CD4-positive, alpha-beta T cell (primary cell): ENCODE measurements around the gene PLCB1. TPM values are rescaled to one million over a fixed set of nuclear protein-coding genes. Genes with fewer than 3 reads are reported as not detected.

Experiments used
- ATAC-seq: fragments of 200-7000 bp; cut with Tn5 transposase; one replicate; pipeline ENCODE4 v1.10.0; 2022; ENCODE audit warnings: mild to moderate bottlenecking; ENCODE audit not compliant: poor library complexity
- CTCF ChIA-PET: fragments of 350-600 bp; sonication (Branson Sonifier 250); formaldehyde crosslinking; loops from one replicate; lab custom pipeline; 2021; ENCODE audit warnings: antibody characterized with exemption, inconsistent platforms; lab: Charles Lee
- POLR2A ChIA-PET: fragments of 350-600 bp; sonication (Branson Sonifier 250); formaldehyde crosslinking; loops from one replicate; lab custom pipeline; 2021; ENCODE audit warnings: antibody characterized with exemption, inconsistent platforms; lab: Charles Lee
- DNase-seq, 14 experiments: peaks; one replicate each; pipeline ENCODE4 v3.0.0-alpha.2; 2013 to 2020; ENCODE audit warnings: mixed read lengths in 2 of 14
- H3K27ac ChIP-seq, 2 donors: one replicate each; pipeline versions ENCODE4 v1.5.1 to v1.7.0; 2013; ENCODE audit warnings: low read length in 2 of 2, low read depth in 1 of 2, mild to moderate bottlenecking in 1 of 2
- H3K27me3 ChIP-seq, 2 experiments: 1 replicate in 1 of 2; 2 replicates in 1 of 2; pipeline versions ENCODE4 v1.6.1 to v1.7.0; 2013; ENCODE audit warnings: low read length in 2 of 2, control low read depth in 1 of 2, mild to moderate bottlenecking in 1 of 2, moderate library complexity in 1 of 2; ENCODE audit not compliant: insufficient read depth in 2 of 2, control insufficient read depth in 1 of 2
- H3K36me3 ChIP-seq: one replicate; pipeline ENCODE4 v1.6.1; 2013; ENCODE audit warnings: low read length, control low read depth; ENCODE audit not compliant: insufficient read depth
- H3K4me1 ChIP-seq: one replicate; pipeline ENCODE4 v1.6.1; 2013; ENCODE audit warnings: low read length, control low read depth; ENCODE audit not compliant: insufficient read depth
- H3K4me3 ChIP-seq: one replicate; pipeline ENCODE4 v1.5.1; 2013; ENCODE audit warnings: mild to moderate bottlenecking, low read length, moderate library complexity
- H3K9me3 ChIP-seq, 2 experiments: 1 replicate in 1 of 2; 2 replicates in 1 of 2; pipeline versions ENCODE4 v1.6.1 to v1.7.0; 2013; ENCODE audit warnings: low read length in 2 of 2, mild to moderate bottlenecking in 2 of 2, control low read depth in 1 of 2, moderate library complexity in 1 of 2; ENCODE audit not compliant: control insufficient read depth in 1 of 2, insufficient read depth in 1 of 2
- H3K27ac Mint-ChIP-seq: one replicate; pipeline ENCODE4 v1.8.0; 2020; ENCODE audit warnings: mixed read lengths
- H3K27me3 Mint-ChIP-seq: one replicate; pipeline ENCODE4 v1.8.0; 2021; ENCODE audit warnings: mixed read lengths
- H3K36me3 Mint-ChIP-seq: one replicate; pipeline ENCODE4 v1.8.0; 2021; ENCODE audit warnings: low read depth, mixed read lengths
- H3K4me1 Mint-ChIP-seq: one replicate; pipeline ENCODE4 v1.8.0; 2021; ENCODE audit warnings: low read depth, mixed read lengths
- H3K4me3 Mint-ChIP-seq: one replicate; pipeline ENCODE4 v1.8.0; 2020; ENCODE audit warnings: mild to moderate bottlenecking, mixed read lengths
- H3K9me3 Mint-ChIP-seq: one replicate; pipeline ENCODE4 v1.8.0; 2020; ENCODE audit warnings: mixed read lengths
- CTCF ChIP-seq: fragments of 200-600 bp; IDR thresholded peaks from one replicate; pipeline ENCODE4 v1.8.0; 2022; ENCODE audit warnings: antibody characterized with exemption, mild to moderate bottlenecking
- intact Hi-C, 2 experiments: fragments of 100-400 bp; cut with DNase I in 1 of 2; cut with micrococcal nuclease in 1 of 2; formaldehyde crosslinking; loops; one replicate each; pipeline versions ENCODE4 v1.15.1 to v1.9.0; 2023 to 2025; cut with DNase I, micrococcal nuclease
- total RNA-seq, 174 experiments: library from RNA in 2 of 174; stranded (reverse) in 2 of 174; gene quantifications; one replicate each; pipeline ENCODE4 v1.2.3 and lab custom pipeline; 2021 to 2026

Gene PLCB1
- total RNA-seq, 2 experiments from 2014 or later: 3.8 to 5.6 TPM

- H3K27me3 Mint-ChIP-seq: no peaks in the 10 kb centered on the region
- Histone ChIP-seq H3K27me3 (no peaks in the 10 kb centered on the region), H3K27ac (no peak overlapping the region), H3K36me3 (no peaks in the 10 kb centered on the region), H3K4me3 (no peak overlapping the region), H3K9me3 (peaks cover 0 to 6% of the 10 kb centered on the region in 2 experiments), H3K4me1 (no peaks in the 10 kb centered on the region)
- H3K9me3 Mint-ChIP-seq: no peaks in the 10 kb centered on the region
- no peak for TF ChIP-seq CTCF
- DNase-seq: no peak
- ATAC-seq: no peak
- no peak overlapping the region for H3K27ac Mint-ChIP-seq
- CTCF ChIA-PET: no interaction called here
- H3K4me1 Mint-ChIP-seq: no peaks in the 10 kb centered on the region
- no peak overlapping the region for H3K4me3 Mint-ChIP-seq
- no peaks in the 10 kb centered on the region for H3K36me3 Mint-ChIP-seq
- intact Hi-C loops: no loop called here
- POLR2A ChIA-PET: no interaction called here
Measured at GRCh38 chr20:8510808-8511207, 378.7 kb downstream of the PLCB1 start.

GRCh38 chr20:8512003-8512402 is 379.9 kb downstream of the PLCB1 start:
- Histone ChIP-seq H3K4me1 (no peaks in the 10 kb centered on the region), H3K36me3 (no peaks in the 10 kb centered on the region), H3K4me3 (no peak overlapping the region), H3K27ac (no peak overlapping the region), H3K9me3 (peaks cover 0 to 6% of the 10 kb centered on the region in 2 experiments), H3K27me3 (no peaks in the 10 kb centered on the region)
- Mint-ChIP-seq H3K4me3 (no peak overlapping the region), H3K36me3 (no peaks in the 10 kb centered on the region), H3K27ac (no peak overlapping the region), H3K9me3 (no peaks in the 10 kb centered on the region), H3K27me3 (no peaks in the 10 kb centered on the region), H3K4me1 (no peaks in the 10 kb centered on the region)
- DNase-seq: no peak
- no peak for TF ChIP-seq CTCF
- POLR2A ChIA-PET: no interaction called here
- no peak for ATAC-seq
- CTCF ChIA-PET: no interaction called here
- intact Hi-C loops: no loop called here

- ChIA-PET POLR2A (no interaction called here), CTCF (no interaction called here)
- no peak overlapping the region for H3K4me3 ChIP-seq
- no peak overlapping the region for H3K27ac ChIP-seq
- Mint-ChIP-seq H3K9me3 (no peaks in the 10 kb centered on the region), H3K27me3 (no peaks in the 10 kb centered on the region), H3K4me3 (no peak overlapping the region), H3K36me3 (no peaks in the 10 kb centered on the region), H3K27ac (no peak overlapping the region), H3K4me1 (no peaks in the 10 kb centered on the region)
- no peaks in the 10 kb centered on the region for H3K4me1 ChIP-seq
- no peaks in the 10 kb centered on the region for H3K36me3 ChIP-seq
- ATAC-seq (no peak), DNase-seq (no peak)
- H3K9me3 ChIP-seq: peaks cover 0 to 6% of the 10 kb centered on the region in 2 experiments
- intact Hi-C loops: no loop called here
- TF ChIP-seq CTCF: no peak
- H3K27me3 ChIP-seq: no peaks in the 10 kb centered on the region
Measured at GRCh38 chr20:8515810-8516435, 383.9 kb downstream of the PLCB1 start.
